H1 (cell line): Measurements from ENCODE around the gene DDX42. TPM values are rescaled to one million over a fixed set of nuclear protein-coding genes. Genes with fewer than 3 reads are reported as not detected.

Experiments
- CTCF ChIA-PET: fragments of 300-600 bp; sonication (Branson Sonifier 250); formaldehyde crosslinking; loops from one replicate; lab custom pipeline; 2021; ENCODE audit not compliant: partially characterized antibody; lab: Charles Lee
- POLR2A ChIA-PET: fragments of 300-600 bp; sonication (Branson Sonifier 250); formaldehyde crosslinking; loops from one replicate; lab custom pipeline; 2021; ENCODE audit warnings: inconsistent platforms; ENCODE audit not compliant: partially characterized antibody; lab: Charles Lee
- DNase-seq, 2 experiments: peaks; one replicate each; pipeline versions ENCODE4 v3.0.0 to v3.0.0-alpha.2; 2010 to 2022; ENCODE audit warnings: low spot score in 2 of 2, low read depth in 1 of 2, mixed read lengths in 1 of 2
- FAIRE-seq: peaks from 2 replicates; lab custom pipeline; 2011; peaks lifted over from hg19 to GRCh38; lab: Jason Lieb, UNC
- H2AFZ ChIP-seq: 2 replicates; pipeline ENCODE4 v1.8.1; 2012; ENCODE audit warnings: low read length, inconsistent platforms
- H2AK5ac ChIP-seq: 2 replicates; pipeline ENCODE4 v1.6.1; 2013; ENCODE audit warnings: low read depth, low read length
- H2BK120ac ChIP-seq: replicated peaks from 2 replicates; pipeline ENCODE3; 2013; ENCODE audit warnings: low read depth, low read length, inconsistent platforms
- H2BK12ac ChIP-seq: 2 replicates; pipeline ENCODE4 v1.6.1; 2013; ENCODE audit warnings: low read depth, low read length
- H2BK15ac ChIP-seq: 2 replicates; pipeline ENCODE4 v1.6.1; 2013; ENCODE audit warnings: low read length
- H2BK20ac ChIP-seq: 2 replicates; pipeline ENCODE4 v1.6.1; 2013; ENCODE audit warnings: low read length
- H2BK5ac ChIP-seq: 2 replicates; pipeline ENCODE4 v1.6.1; 2013; ENCODE audit warnings: low read depth, low read length
- H3K14ac ChIP-seq: 2 replicates; pipeline ENCODE4 v1.6.1; 2013; ENCODE audit warnings: inconsistent platforms; ENCODE audit not compliant: insufficient read length
- H3K18ac ChIP-seq: 2 replicates; pipeline ENCODE4 v1.6.1; 2013; ENCODE audit warnings: low read length; ENCODE audit errors: extremely low read depth
- H3K23ac ChIP-seq: 2 replicates; pipeline ENCODE4 v1.6.1; 2013; ENCODE audit warnings: inconsistent platforms; ENCODE audit not compliant: insufficient read length
- H3K23me2 ChIP-seq: 2 replicates; pipeline ENCODE4 v1.6.1; 2013; ENCODE audit warnings: low read depth, low read length
- H3K27ac ChIP-seq: 2 replicates; pipeline ENCODE4 v1.6.1; 2011; ENCODE audit warnings: low read depth, low read length, inconsistent platforms
- H3K27me3 ChIP-seq, 4 experiments: replicated peaks in 1 of 4; 1 replicate in 1 of 4; 2 replicates in 3 of 4; pipeline versions ENCODE4 v1.6.1 to v1.8.1; 2011 to 2013; ENCODE audit warnings: low read length in 3 of 4, mild to moderate bottlenecking in 3 of 4, inconsistent platforms in 2 of 4, mixed read lengths in 2 of 4, moderate library complexity in 1 of 4; ENCODE audit not compliant: control insufficient read depth in 3 of 4, insufficient read depth in 3 of 4; ENCODE audit errors: extremely low read depth in 1 of 4
- H3K36me3 ChIP-seq, 4 experiments: 2 replicates each; pipeline versions ENCODE4 v1.6.1 to v1.8.1; 2011 to 2013; ENCODE audit warnings: mild to moderate bottlenecking in 4 of 4, low read length in 3 of 4, moderate library complexity in 2 of 4, control low read depth in 1 of 4, inconsistent platforms in 1 of 4; ENCODE audit not compliant: insufficient read depth in 4 of 4, control insufficient read depth in 2 of 4
- H3K4ac ChIP-seq: replicated peaks from 2 replicates; pipeline ENCODE3; 2013; ENCODE audit warnings: low read length, low read depth, mixed read lengths, inconsistent platforms; ENCODE audit not compliant: insufficient read length
- H3K4me1 ChIP-seq, 4 experiments: replicated peaks in 1 of 4; 1 replicate in 1 of 4; 2 replicates in 3 of 4; pipeline versions ENCODE4 v1.6.1 to v1.8.1; 2011 to 2013; ENCODE audit warnings: low read length in 3 of 4, inconsistent platforms in 2 of 4, mixed read lengths in 1 of 4; ENCODE audit not compliant: insufficient read depth in 4 of 4, control insufficient read depth in 3 of 4
- H3K4me2 ChIP-seq, 2 experiments: 2 replicates each; pipeline versions ENCODE4 v1.6.1 to v1.8.1; 2011 to 2013; ENCODE audit warnings: low read depth in 2 of 2, low read length in 2 of 2, control low read depth in 1 of 2, inconsistent platforms in 1 of 2, mild to moderate bottlenecking in 1 of 2; ENCODE audit not compliant: insufficient read depth in 1 of 2
- H3K4me3 ChIP-seq, 4 experiments: fragments of 200-600, 300-600 bp in 1 of 4; sonication (generic), shearing (Covaris generic), sonication (Bioruptor Twin) in 1 of 4; 2 replicates each; pipeline versions ENCODE4 v1.5.1 to v1.8.1; 2011 to 2016; ENCODE audit warnings: low read length in 4 of 4, low read depth in 3 of 4, control low read depth in 2 of 4, inconsistent platforms in 2 of 4, mild to moderate bottlenecking in 2 of 4, mixed read lengths in 1 of 4, moderate library complexity in 1 of 4; ENCODE audit not compliant: insufficient read depth in 2 of 4; ENCODE audit errors: extremely low read depth in 1 of 4
- H3K56ac ChIP-seq: replicated peaks from 2 replicates; pipeline ENCODE3; 2013; ENCODE audit warnings: low read depth, mild to moderate bottlenecking, mixed read lengths, low read length, inconsistent platforms; ENCODE audit not compliant: insufficient read length
- H3K79me1 ChIP-seq: 2 replicates; pipeline ENCODE4 v1.6.1; 2013; ENCODE audit warnings: low read depth, low read length, control low read depth
- H3K79me2 ChIP-seq, 2 experiments: 2 replicates each; pipeline versions ENCODE4 v1.6.1 to v1.8.1; 2012 to 2013; ENCODE audit warnings: low read length in 2 of 2, mild to moderate bottlenecking in 2 of 2, inconsistent platforms in 1 of 2; ENCODE audit not compliant: insufficient read depth in 2 of 2, control insufficient read depth in 1 of 2
- H3K9ac ChIP-seq, 4 experiments: replicated peaks in 1 of 4; 1 replicate in 1 of 4; 2 replicates in 3 of 4; pipeline versions ENCODE4 v1.6.1 to v1.8.1; 2011 to 2013; ENCODE audit warnings: low read depth in 3 of 4, low read length in 3 of 4, control low read depth in 2 of 4, mild to moderate bottlenecking in 2 of 4, moderate library complexity in 2 of 4, inconsistent platforms in 1 of 4; ENCODE audit errors: extremely low read depth in 1 of 4
- H3K9me3 ChIP-seq, 2 experiments: 2 replicates each; pipeline versions ENCODE4 v1.6.1 to v1.8.1; 2012 to 2013; ENCODE audit warnings: mild to moderate bottlenecking in 2 of 2, moderate library complexity in 2 of 2, control low read depth in 1 of 2, inconsistent platforms in 1 of 2, low read depth in 1 of 2, low read length in 1 of 2, mixed read lengths in 1 of 2; ENCODE audit not compliant: insufficient read depth in 2 of 2
- H4K20me1 ChIP-seq, 2 experiments: replicated peaks in 1 of 2; 2 replicates each; pipeline versions ENCODE3 to v1.8.1; 2011 to 2013; ENCODE audit warnings: inconsistent platforms in 2 of 2, low read length in 2 of 2, mild to moderate bottlenecking in 1 of 2; ENCODE audit not compliant: insufficient read depth in 2 of 2, control insufficient read depth in 1 of 2
- H4K5ac ChIP-seq: 2 replicates; pipeline ENCODE4 v1.6.1; 2013; ENCODE audit warnings: low read length, low read depth, mixed read lengths, inconsistent platforms; ENCODE audit not compliant: insufficient read length
- H4K8ac ChIP-seq: 2 replicates; pipeline ENCODE4 v1.8.0; 2013; ENCODE audit warnings: mild to moderate bottlenecking, moderate library complexity, low read length, inconsistent platforms; ENCODE audit not compliant: insufficient read depth; ENCODE audit errors: extremely low read depth
- H4K91ac ChIP-seq: replicated peaks from 2 replicates; pipeline ENCODE3; 2013; ENCODE audit warnings: low read length, mixed read lengths, inconsistent platforms; ENCODE audit not compliant: insufficient read length
- ATF3 ChIP-seq: IDR thresholded peaks from 2 replicates; pipeline ENCODE4 v1.6.1; 2011; ENCODE audit warnings: low read depth, mild to moderate bottlenecking, low read length; ENCODE audit not compliant: insufficient read depth
- CBX8 ChIP-seq: fragments of 300-800, 300-1000 bp; sonication (generic); IDR thresholded peaks from 2 replicates; pipeline ENCODE4 v1.7.1; 2016; ENCODE audit warnings: low read depth, low read length, borderline replicate concordance
- KDM1A ChIP-seq: fragments of 200-600, 300-600 bp; sonication (generic); IDR thresholded peaks from 2 replicates; pipeline ENCODE4 v1.7.1; 2016; ENCODE audit warnings: mild to moderate bottlenecking, low read length, borderline replicate concordance
- NANOG ChIP-seq: IDR thresholded peaks from 2 replicates; pipeline ENCODE4 v1.6.1; 2011; ENCODE audit warnings: low read length, low read depth, mild to moderate bottlenecking, inconsistent platforms; ENCODE audit not compliant: insufficient read depth, poor library complexity, severe bottlenecking
- TAF7 ChIP-seq: optimal IDR thresholded peaks from 2 replicates; pipeline ENCODE3; 2011; ENCODE audit warnings: low read depth, mild to moderate bottlenecking, inconsistent platforms, low read length, moderate library complexity, borderline replicate concordance
- YY1 ChIP-seq: IDR thresholded peaks from 2 replicates; pipeline ENCODE4 v1.6.1; 2011; ENCODE audit warnings: low read depth, mild to moderate bottlenecking, low read length
- WGBS, 2 experiments: shearing (Covaris generic) in 1 of 2; methylation state at CpG; one replicate each; pipeline versions ENCODE4 v1.1.6 to v1.1.7; 2013 to 2015; ENCODE audit warnings: low lambda C conversion rate in 2 of 2, mixed read lengths in 2 of 2, inconsistent platforms in 1 of 2, low coverage in 1 of 2, missing lambda C conversion rate in 1 of 2; ENCODE audit not compliant: insufficient replicate concordance in 2 of 2, insufficient coverage in 1 of 2, insufficient read length in 1 of 2; ENCODE audit errors: extremely low coverage in 1 of 2, missing lambda C conversion rate in 1 of 2; 5-methylcytosine and 5-hydroxymethylcytosine counted together
- polyA plus RNA-seq, 7 experiments: library from polyadenylated mRNA; depleted of rRNA in 3 of 7; stranded (reverse) in 5 of 7; unstranded in 2 of 7; fragments of >200 nt in 5 of 7; fragments of 200-250 nt in 2 of 7; gene quantifications; 1 replicate in 5 of 7; 2 replicates in 1 of 7; 4 replicates in 1 of 7; pipeline versions ENCODE4 v1.2.1 to v1.2.3, GENCODE V29; 2011 to 2013; ENCODE audit warnings: missing spikeins in 2 of 7, mixed read lengths in 2 of 7
- total RNA-seq: library from RNA; stranded (reverse); fragmentation: NEBNext Ultra II Directional; extraction: Animal tissue kit (Norgen Biotek cat#: 25700); gene quantifications from 2 replicates; pipeline ENCODE4 v1.2.1, GENCODE V29; 2021

The DDX42 gene
- total and polyA plus RNA-seq, 2 of the 8 experiments (the other 6 are each of a cell fraction or from before 2014, with no cell fraction given) = 40.6 to 114 TPM

GRCh38 chr17:63775420-63775819 lies 1.4 kb downstream of the DDX42 start:
- peak overlapping the region; percentile 84 to 97 (median 94) for H3K4me3 ChIP-seq
- no peak overlapping the region for H2BK5ac ChIP-seq
- H3K4ac ChIP-seq = no peak overlapping the region
- no peaks in the 10 kb centered on the region; a peak in 2 of 7 replicates for H3K4me1 ChIP-seq
- H4K91ac ChIP-seq = no peak overlapping the region
- no peak overlapping the region for H3K56ac ChIP-seq
- H3K23me2 ChIP-seq = peaks cover 11% of the 10 kb centered on the region
- no peak overlapping the region for H3K27ac ChIP-seq
- no peak overlapping the region for H2AFZ ChIP-seq
- H2BK20ac ChIP-seq = no peak overlapping the region
- no peak overlapping the region for H3K14ac ChIP-seq
- no peaks in the 10 kb centered on the region for H3K27me3 ChIP-seq
- TF ChIP-seq ATF3 = no peak
- no peak for TF ChIP-seq YY1
- no peak for TF ChIP-seq KDM1A
- no peak for TF ChIP-seq CBX8
- TF ChIP-seq NANOG = no peak
- TF ChIP-seq TAF7 = no peak
- no peak overlapping the region for H2BK120ac ChIP-seq
- POLR2A ChIA-PET = interaction anchor here (0.9 to 24.4 kb wide), 14 partner anchors 10 to 174 kb away, joined by 3 to 481 read pairs (median 4); partner anchors contain the start of genes FTSJ3, LIMD2, PSMC5 and STRADA
- H3K79me1 ChIP-seq = no peaks in the 10 kb centered on the region; the same call in 1 of the 2 replicates
- peak overlapping the region in 3 of 4 experiments; percentile 96 to 99 (median 99); a peak in 5 of 7 replicates for H3K9ac ChIP-seq
- peaks cover 8 to 9% of the 10 kb centered on the region in 2 experiments for H4K20me1 ChIP-seq
- no peak overlapping the region for H2AK5ac ChIP-seq
- peaks cover 3 to 23% (median 8%) of the 10 kb centered on the region in 4 experiments; a peak in 7 of 8 replicates for H3K36me3 ChIP-seq
- no peaks in the 10 kb centered on the region for H3K9me3 ChIP-seq
- no peak overlapping the region for H3K23ac ChIP-seq
- H3K79me2 ChIP-seq = peaks cover 71 to 89% of the 10 kb centered on the region in 2 experiments
- H3K4me2 ChIP-seq = peak overlapping the region; percentile 89 to 98
- CTCF ChIA-PET = interaction anchor here (0.6 to 1.6 kb wide), 6 partner anchors 8 to 82 kb away, joined by 3 to 10 read pairs (median 4); no protein-coding TSS in a partner anchor
- H4K8ac ChIP-seq = no peak overlapping the region
- H2BK15ac ChIP-seq = no peak overlapping the region
- FAIRE-seq (no peak), DNase-seq (no peak)
- no peak overlapping the region for H4K5ac ChIP-seq
- 51% methylated on average over 8 of the region's 8 CpGs; no CpG with 5 or more reads in 1 of the 2 experiments for WGBS, 2 experiments
- no peak overlapping the region for H2BK12ac ChIP-seq
- H3K18ac ChIP-seq = no peak overlapping the region
